GM18870 (cell line): ENCODE results near the gene DEPDC7.
A peak's percentile ranks its signal among the peaks of the same experiment; 100 is the strongest.
"Not testable (repeated sequence)": the region's sequence is repeated elsewhere in the genome, so short reads cannot be mapped to it uniquely, and the experiment has no call there.

ENCODE experiments used
- ATAC-seq: cut with Tn5 transposase; IDR thresholded peaks from one replicate; pipeline ENCODE4 v1.9.1; 2021; ENCODE audit warnings: moderate library complexity; ENCODE audit not compliant: unreplicated experiment

The DEPDC7 gene

DNA sequence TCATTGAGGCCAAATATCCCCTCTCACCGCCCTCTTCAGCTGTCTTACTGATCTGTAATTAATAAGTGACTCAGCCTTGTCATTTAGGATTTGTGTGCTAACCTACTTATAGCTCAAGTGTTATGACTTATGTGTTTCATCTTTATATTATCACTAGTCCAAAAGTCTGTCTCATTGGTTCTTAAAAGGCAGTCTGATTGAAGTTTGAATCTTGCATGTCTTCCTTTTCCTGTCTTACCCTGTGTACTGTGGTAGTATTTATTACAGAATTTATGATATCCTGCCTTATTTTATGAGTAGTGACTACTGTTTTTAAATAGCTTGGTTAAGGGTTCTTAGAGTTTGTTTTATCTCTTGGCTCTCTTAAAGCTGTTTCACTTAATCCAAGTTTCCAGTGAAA is 6.3 kb downstream of the DEPDC7 start:
- no peak for ATAC-seq

DNA sequence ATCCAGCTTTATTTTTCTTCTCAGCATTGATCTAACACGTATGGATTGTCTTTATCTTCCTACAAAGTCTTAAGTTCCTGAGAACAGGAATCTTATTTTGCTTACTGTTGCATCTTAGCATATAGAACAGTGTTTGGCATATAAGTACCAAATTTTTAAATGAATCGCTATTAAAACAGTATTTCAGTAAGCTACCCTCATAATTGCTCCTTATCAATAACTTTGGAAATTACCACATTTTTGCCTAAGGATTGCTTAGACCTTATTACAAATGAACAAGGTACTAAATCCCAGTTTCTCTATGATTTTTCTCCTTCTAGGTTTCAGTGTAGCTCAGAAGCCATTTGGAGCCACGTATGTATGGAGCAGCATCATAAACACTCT is 9.7 kb downstream of the DEPDC7 start:
- no peak for ATAC-seq

DNA sequence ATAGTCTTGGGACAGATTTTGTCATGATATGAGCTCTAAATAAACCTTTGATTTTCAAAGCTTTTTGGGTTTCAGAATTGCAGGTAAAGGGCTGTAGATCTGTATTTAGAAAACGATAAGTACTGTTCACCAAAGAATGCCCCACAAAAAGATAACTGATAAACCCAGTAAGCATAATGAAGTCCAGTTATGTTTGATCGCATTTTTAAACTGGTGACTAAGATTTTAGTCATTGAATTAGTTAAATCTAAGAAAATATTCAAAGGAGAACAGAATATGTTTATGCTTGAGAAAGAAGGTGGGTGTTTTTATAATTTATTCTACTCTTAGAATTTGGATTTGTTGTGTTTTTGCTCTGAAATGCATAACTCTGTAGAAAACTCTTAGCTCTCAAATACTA is 11.6 kb downstream of the DEPDC7 start:
- no peak for ATAC-seq

DNA sequence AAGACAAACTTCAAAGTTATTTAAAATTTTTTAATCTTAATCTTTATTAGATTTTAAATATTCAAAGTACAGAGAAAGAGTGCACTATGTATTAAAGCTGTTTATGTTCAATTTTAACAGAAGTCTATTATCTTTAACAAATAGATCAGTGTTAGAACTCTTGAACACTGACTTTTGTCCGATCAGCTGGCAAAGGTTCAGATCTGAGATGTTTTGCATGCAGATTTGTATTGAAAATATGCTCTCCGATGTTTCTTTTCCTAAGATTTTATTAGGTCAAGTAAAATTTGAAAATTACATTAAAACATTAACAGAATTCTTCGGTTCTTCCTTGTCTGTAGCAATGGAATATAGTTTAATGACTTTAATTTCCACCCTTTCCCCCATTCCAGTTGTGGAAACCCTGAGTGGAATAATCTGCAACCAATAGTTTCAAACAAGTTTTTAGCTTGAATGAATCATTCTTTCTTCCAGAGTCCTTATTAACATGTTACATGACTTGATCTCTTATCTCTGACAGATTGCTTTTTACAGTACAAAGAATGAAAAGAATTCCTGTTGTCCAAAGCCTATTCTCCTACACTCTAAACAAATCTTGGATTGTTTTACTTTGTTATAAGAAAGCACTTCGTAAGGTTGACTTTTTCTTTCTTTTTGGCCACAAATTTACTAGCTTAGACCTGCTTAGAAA is 12.3 kb downstream of the DEPDC7 start:
- no peak for ATAC-seq

DNA sequence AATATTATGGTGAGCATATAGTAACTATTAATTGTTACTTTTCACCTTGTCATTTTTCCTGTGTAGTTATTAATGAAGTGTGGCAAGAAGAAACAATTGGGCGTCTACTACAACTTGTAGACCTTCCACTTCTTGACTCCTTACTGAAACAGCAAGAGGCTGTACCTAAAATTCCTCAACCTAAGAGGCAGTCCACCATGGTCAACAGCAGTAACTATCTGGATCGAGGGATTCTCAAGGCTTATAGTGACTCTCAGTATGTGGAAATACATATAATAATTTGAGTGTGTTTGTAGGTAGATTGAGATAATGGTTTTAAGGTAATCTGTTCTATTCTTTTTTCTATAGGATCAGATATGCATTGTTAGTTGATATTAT is 12.8 kb downstream of the DEPDC7 start:
- no peak for ATAC-seq

DNA sequence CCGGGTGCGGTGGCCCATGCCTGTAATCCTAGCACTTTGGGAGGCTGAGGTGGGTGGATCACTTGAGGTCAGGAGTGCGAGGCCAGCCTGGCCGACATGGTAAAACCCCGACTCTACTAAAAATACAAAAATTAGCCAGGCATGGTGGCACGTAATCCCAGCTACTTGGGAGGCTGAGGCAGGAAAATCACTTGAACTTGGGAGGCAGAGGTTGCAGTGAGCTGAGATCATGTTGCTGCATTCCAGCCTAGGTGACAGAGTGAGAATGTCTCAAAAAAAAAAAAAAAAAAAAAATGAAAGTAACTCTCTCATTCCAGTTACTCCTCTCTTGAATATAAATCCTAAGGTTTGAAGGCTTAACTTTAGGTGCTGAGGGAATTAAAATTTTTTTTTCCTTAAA is 13.5 kb downstream of the DEPDC7 start:
- not testable (repeated sequence) for ATAC-seq

DNA sequence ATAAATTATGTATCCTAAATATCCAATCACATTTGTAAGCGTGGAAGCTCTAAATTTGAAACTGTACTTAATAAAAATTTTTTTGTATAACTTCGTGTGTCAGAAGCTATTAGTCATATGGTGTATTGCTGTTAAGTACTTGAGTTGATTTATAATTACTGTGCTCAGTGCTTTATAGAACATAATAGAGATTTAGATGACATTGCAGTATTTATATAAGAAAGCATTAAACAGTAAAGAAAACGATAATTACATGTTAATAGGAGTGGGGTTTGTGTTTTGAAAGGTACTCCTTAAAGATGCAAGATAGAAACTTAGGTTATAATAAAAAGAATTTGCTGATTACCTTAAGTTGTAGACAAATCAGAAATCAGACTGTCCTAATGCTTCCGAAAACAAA is 17.8 kb downstream of the DEPDC7 start:
- ATAC-seq, result no peak

DNA sequence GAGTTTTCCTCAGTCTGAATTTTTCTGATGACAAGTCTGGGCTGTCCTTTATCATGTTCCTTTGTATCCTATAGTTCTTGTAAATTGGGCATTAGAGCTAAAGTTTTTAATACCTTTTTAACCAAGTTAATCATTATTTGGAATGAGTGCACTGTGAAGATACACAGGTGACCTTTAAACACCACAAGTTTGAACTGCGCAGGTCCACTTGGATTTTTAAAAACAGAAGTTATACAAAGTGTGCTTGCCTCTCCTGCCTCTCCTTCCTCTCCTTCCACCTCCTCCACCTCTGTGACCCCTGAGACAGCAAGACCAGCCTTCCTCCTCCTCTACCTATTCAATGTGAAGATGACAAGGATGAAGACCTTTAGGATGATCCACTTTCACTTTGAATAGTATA is 19.3 kb downstream of the DEPDC7 start:
- no peak for ATAC-seq

DNA sequence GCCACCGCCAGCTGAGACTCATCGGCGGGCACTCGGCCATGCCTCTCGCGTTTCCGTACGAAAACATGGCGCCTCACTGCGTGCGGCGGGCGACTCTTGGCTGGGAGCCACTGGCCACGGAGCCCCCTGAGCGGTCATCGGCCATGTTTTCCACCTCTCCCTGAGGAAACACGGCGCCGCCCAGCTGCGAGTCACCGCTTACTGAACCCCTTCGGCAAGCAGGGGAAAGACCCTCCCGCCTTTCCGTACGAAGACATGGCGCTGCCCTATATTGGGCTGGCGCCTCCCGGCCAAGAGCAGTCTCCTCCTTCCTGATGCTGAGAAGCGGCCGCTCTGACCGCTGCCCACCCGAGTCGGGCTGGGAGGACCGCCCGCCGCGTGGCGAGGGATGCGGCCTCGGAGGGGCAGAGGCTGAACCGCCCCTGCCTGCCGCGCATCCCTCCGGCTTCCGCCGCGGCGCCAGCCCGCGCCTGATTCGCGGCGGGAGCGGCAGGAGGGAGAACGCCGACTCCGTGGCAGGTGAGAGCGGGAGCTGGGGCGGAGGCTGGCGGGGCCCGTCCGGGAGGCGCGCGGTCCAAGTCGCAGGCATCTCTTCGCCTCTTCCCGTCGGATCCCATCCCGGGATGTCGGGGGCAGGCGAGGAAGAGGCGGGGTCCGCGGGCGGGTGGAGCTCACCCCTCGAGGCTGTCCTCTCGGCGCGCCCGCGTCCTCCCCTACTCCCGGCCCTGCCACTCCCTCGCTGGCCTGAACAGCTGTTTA is 23.8 kb downstream of the DEPDC7 start, which contains the start of gene TCP11L1:
Gene TCP11L1, plus strand, starts transcription at position 299 of the 759 bp plus-strand sequence. CDS start 4,202 bp downstream, outside the sequence.
- peak; percentile 60 for ATAC-seq

DNA sequence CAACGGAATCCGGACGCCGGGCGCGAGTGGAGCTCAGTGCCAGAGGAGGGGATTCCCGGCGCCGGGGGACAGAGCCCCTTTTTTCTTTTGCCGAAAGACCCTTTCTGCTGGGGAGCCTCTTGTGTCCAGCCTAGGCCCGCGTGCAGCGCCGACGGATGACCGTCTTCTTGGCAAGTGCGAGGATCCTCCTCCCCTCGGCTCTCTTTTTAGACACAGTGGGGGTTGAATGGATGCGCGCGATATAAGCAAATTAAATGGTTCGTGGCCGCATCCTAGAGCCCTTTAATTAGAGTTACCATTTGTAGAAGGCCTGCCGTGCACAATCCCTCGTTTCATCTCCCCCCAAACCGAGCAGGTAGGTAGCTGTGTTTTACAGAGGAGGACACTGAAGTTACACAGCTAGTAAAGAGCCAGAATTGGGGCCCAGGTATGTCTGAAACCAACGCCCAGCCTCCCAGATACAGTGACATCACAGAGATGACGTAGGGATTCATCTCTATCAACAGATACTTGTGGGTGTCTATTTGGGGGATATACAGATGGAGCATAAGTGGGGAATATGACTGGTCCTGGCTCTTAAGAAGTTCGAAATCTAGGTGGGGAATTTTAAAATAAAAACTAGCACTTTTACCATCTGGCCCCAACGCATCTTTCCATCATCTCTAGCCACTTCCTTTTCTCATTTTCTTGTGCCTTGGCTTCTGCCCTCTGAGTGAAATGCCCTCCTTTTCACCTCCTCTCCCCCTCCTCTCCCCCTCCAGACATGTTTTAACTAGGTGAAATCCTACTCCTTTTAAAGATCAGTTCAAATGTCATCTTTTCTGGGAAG is 24.6 kb downstream of the DEPDC7 start:
- ATAC-seq, result peak; percentile 38

DNA sequence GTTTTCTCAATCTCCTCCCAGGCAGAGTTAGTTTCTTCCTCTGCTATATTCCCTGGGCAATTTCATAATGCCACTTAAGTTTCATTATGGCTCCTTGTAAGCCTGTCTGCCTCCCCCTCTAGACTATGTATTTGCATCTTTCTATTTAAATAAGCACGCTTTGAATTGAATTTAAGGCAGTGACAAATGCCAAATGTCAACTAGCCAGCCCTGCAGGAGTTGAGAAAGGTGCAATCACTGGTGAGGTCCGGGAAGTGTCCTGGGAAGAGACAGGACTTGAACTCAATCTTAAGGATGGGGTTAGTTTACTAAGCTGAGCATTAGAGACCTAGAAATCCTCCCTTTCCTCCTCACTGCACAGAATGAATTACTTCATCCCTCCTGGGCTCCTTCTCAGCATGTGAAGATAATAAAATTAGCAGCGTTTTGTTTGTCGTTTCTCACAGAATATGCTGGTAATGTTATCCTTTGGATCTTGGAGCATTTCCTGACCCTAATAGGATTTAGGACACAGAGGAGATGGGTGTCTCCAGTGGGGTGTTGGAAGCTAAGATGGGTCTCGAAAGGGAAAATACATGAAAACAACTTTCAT is 25.3 kb downstream of the DEPDC7 start:
- ATAC-seq, result peak; percentile 8

DNA sequence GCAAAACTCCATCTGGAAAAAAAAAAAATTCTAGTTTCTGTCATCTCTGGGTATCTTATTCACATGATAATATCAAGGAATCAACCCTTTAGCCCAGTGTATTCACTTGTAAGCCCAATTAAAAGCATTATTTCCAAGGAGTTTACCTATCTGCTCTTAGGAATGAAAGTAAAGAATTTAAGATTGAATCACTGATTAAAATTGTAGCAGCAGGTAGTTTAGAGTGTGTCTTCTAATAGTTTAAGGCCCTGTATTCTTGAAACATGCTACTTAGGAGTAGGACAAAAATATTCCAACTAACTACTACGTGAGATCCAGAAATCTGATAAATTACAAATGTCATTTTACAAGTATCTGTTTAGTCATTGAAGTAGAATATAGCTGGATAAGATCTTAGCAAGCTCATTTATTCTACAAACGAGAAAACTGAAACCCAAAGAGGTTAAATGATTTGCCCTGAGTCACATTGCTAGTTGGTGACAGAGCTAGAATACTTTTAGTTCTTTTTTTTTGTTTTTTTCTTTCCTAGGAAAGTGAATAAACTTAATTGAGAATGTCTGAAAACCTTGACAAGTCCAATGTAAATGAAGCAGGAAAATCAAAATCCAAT is 27.6 kb downstream of the DEPDC7 start:
- ATAC-seq, result no peak

DNA sequence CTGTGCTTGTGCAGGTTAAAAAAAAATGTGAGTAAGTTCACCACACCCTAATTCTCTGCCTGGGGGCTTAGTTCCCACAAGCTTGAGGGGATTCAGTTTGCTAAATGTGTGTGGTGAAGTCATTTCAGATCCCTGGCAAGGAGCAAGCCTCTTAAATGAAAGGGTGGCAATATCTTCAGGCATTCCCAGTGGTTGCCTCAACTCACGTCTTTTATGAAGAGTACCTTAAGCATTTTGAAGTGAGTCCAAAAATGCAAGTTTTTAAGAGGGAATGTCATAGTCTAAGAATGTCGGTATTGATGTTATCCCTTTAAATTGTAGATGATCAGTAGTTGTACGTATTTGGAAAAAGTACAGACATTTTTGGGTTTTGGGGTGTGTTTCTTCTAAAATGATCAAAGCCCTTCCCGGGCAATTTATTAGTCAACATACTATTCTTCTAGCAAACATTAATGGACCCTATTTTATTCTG is 28.6 kb downstream of the DEPDC7 start:
- ATAC-seq, result no peak

DNA sequence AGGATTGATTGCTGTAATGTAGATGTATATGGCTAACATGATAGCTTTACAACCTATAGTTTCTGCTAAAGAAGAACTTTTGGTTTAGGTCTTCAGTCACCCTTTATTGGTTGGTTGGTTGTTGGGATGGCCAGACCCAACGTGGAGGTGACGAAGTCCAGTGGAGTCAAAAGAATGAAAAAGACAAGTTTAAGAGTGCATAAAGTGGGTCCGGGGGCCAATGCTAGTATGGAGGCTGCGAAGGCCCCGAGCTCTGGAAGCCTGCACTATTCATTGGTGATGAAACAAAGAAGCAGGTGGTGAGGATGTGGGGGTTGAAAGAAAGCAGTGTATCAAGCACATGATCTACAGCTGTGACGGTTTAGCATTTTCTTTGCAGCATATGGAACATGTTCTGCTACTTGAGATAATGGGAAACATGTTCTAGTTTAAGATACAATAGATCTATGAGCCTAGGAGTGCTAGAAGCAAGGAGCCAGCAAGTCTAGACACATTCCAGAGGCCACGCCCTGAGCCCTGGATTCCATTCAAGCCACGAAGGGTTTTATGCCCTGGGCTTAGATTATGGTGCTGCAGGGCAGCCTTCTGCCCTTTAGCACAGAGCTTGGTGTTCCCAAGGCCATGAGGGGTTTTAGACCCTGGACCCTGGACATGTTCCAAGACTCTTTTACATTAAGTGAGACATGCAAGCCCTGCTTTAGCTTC is 30.0 kb downstream of the DEPDC7 start:
- ATAC-seq, result no peak

DNA sequence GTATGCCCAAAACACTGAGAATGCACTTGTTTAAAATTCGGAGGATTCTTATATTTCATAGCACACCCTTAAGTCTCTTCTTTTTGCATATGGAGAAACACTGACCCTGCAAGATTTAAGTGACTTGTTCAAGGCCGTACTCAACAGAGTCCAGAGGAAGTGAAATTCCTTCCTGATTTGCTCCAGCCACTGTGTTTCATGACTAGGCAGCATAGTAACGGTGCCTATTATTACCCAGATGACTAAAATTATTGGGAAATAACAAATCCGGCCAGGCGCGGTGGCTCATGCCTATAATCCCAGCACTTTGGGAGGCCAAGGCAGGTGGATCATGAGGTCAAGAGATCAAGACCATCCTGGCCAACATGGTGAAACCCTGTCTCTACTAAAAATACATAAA is 33.0 kb downstream of the DEPDC7 start:
- ATAC-seq, result not testable (repeated sequence)

DNA sequence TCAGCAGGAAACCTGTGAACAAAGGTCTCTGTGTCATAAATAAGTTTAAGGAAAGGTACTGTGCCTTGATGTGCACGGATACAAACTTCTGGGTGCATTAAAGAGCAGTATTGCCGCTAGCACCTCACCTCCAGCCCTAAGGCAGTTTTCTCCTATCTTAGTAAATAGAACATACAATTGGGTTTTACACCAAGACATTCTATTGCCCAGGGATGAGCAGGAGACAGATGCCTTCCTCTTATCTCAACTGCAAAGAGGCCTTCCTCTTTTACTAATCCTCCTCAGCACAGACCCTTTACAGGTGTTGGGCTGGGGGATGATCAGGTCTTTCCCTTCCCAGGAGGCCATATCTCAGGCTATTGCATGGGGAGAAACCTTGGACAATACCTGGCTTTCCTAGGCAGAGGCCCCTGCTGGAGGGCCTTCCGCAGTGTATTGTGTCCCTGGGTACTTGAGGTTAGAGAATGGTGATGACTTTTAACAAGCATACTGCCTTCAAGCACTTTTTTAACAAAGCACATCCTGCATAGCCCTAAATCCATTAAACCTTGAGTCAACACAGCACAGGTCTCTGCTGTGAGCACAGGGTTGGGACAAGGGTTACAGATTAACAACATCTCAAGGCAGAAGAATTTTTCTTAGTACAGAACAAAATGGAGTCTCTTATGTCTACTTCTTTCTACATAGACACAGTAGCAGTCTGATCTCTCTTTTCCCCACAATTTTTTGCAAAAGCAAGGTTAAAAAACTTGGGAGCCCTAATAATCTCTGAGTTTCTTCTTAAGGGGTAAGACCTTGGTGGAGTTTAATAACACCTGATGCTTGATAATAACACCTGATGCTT is 34.1 kb downstream of the DEPDC7 start:
- not testable (repeated sequence) for ATAC-seq

DNA sequence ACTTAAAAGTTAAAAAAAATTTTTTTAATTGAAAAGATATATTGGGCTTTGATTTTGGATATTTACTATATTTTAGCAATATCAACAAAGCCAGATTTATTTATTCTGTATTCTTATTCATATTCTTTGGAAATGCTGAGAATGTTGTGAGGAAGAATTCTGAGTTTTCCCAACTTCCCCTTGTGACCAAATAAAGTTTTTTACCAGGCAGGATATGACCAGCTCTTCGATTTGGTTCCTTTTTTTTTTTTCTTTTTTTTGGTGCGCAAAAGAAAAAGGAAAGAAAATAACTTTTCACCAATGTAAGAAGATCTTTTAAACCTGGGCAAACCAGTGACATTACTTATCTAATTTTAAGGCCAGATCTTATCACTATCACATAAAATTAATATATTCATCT is 36.6 kb downstream of the DEPDC7 start:
- no peak for ATAC-seq

DNA sequence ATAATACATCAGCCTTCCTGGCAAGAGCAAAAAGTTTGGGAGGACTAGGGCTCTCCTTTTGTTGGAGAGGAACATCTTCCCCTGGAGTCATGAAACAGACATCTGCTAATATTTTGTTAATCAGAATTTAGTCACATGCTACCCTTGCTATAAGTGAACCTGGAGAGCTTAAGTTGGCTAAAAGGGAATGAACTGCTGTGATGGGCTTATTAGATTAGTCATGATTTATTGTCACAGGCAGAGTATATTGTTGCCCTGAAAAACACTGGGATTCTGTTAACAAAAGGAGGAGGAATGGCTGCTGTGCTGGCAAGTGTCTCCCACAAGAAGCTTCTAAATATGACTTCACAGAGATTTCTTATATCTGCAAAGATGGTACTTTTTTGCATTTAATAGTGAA is 39.7 kb downstream of the DEPDC7 start:
- ATAC-seq, result no peak

DNA sequence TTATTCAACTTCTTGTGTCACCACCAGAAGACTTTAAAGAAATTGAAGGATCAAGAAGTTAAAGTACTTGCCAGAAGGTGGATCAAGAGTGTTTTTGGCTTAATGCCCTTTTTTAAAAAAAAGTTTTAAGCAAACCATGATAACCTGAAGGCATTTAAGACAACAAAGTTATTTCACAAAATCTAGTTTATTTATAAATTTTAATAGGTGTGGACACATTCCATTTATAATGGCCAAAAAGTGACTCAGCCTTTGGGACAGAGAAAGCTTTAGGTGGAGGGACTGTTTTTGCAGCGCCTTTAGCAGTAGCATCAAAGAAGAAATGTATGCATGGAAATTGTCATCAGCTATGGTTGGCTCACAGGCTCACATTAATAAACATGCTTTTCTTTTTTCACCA is 41.6 kb downstream of the DEPDC7 start:
- no peak for ATAC-seq
